SK-N-SH treated with all-trans-retinoic acid at 6 μM for 48 hours (cell line): ENCODE data around the gene SLC39A2.
A peak's percentile ranks its signal among the peaks of the same experiment; 100 is the strongest.

Experiments used
- ATAC-seq: fragments of 200-7000 bp; cut with Tn5 transposase; 3 replicates; pipeline ENCODE4 v1.9.1; 2020; ENCODE audit warnings: mild to moderate bottlenecking, moderate library complexity
- ARNTL ChIP-seq: fragments of 450-650 bp; formaldehyde crosslinking; IDR thresholded peaks from 2 replicates; pipeline ENCODE4 v1.5.0; 2020; ENCODE audit warnings: low read depth, mild to moderate bottlenecking, moderate library complexity, borderline replicate concordance
- BACH2 ChIP-seq: fragments of 250-450 bp; sonication (Bioruptor Pico); IDR thresholded peaks from 2 replicates; pipeline ENCODE4 v1.9.0; 2021; ENCODE audit warnings: mild to moderate bottlenecking, borderline replicate concordance
- CSDC2 ChIP-seq: fragments of 250-450 bp; sonication (Bioruptor Pico); IDR thresholded peaks from 2 replicates; pipeline ENCODE4 v1.5.0; 2020; ENCODE audit warnings: mild to moderate bottlenecking, moderate library complexity
- ESRRG ChIP-seq: fragments of 250-450 bp; sonication (Bioruptor Pico); IDR thresholded peaks from 2 replicates; pipeline ENCODE4 v1.6.1; 2021; ENCODE audit warnings: mild to moderate bottlenecking
- GLIS3 ChIP-seq: fragments of 250-450 bp; sonication (Bioruptor Pico); IDR thresholded peaks from 2 replicates; pipeline ENCODE4 v1.5.0; 2020; ENCODE audit warnings: mild to moderate bottlenecking, moderate library complexity
- ISL1 ChIP-seq: fragments of 250-450 bp; sonication (Bioruptor Pico); IDR thresholded peaks from 2 replicates; pipeline ENCODE4 v2.1.2; 2022; ENCODE audit warnings: mild to moderate bottlenecking, moderate library complexity
- OSR1 ChIP-seq: fragments of 250-450 bp; sonication (Bioruptor Pico); IDR thresholded peaks from 2 replicates; pipeline ENCODE4 v1.8.0; 2022; ENCODE audit warnings: moderate library complexity, mild to moderate bottlenecking, inconsistent platforms
- PPARA ChIP-seq: fragments of 250-450 bp; sonication (Bioruptor Pico); IDR thresholded peaks from 2 replicates; pipeline ENCODE4 v1.5.0; 2020; ENCODE audit warnings: mild to moderate bottlenecking, borderline replicate concordance
- RARB ChIP-seq: fragments of 250-450 bp; sonication (Bioruptor Pico); IDR thresholded peaks from 2 replicates; pipeline ENCODE4 v1.8.0; 2021; ENCODE audit warnings: mild to moderate bottlenecking, moderate library complexity
- SNAI2 ChIP-seq: fragments of 250-450 bp; sonication (Bioruptor Pico); IDR thresholded peaks from 2 replicates; pipeline ENCODE4 v1.5.0; 2020; ENCODE audit warnings: mild to moderate bottlenecking, moderate library complexity
- TCF4 ChIP-seq: fragments of 250-450 bp; sonication (Bioruptor Pico); IDR thresholded peaks from 2 replicates; pipeline ENCODE4 v1.8.0; 2021; ENCODE audit warnings: mild to moderate bottlenecking, moderate library complexity, borderline replicate concordance
- TOX ChIP-seq: fragments of 250-450 bp; sonication (Bioruptor Pico); IDR thresholded peaks from 2 replicates; pipeline ENCODE4 v1.8.0; 2021; ENCODE audit warnings: mild to moderate bottlenecking, moderate library complexity, borderline replicate concordance
- ZC3H10 ChIP-seq: fragments of 250-450 bp; sonication (Bioruptor Pico); IDR thresholded peaks from 2 replicates; pipeline ENCODE4 v1.5.1; 2021; ENCODE audit warnings: mild to moderate bottlenecking, moderate library complexity
- ZFP3 ChIP-seq: fragments of 250-450 bp; sonication (Bioruptor Pico); IDR thresholded peaks from 2 replicates; pipeline ENCODE4 v1.5.0; 2020; ENCODE audit warnings: mild to moderate bottlenecking, moderate library complexity
- ZFP30 ChIP-seq: fragments of 450-650 bp; formaldehyde crosslinking; IDR thresholded peaks from 2 replicates; pipeline ENCODE4 v1.5.0; 2022; ENCODE audit warnings: mild to moderate bottlenecking, moderate library complexity
- ZNF565 ChIP-seq: fragments of 450-650 bp; formaldehyde crosslinking; conservative IDR thresholded peaks from 2 replicates; pipeline ENCODE4 v1.5.0; 2020; ENCODE audit warnings: low read depth, mild to moderate bottlenecking, moderate library complexity
- ZNF70 ChIP-seq: fragments of 450-650 bp; formaldehyde crosslinking; IDR thresholded peaks from 2 replicates; pipeline ENCODE4 v1.5.0; 2020; ENCODE audit warnings: mild to moderate bottlenecking, moderate library complexity
- ZNF8 ChIP-seq: fragments of 450-650 bp; formaldehyde crosslinking; IDR thresholded peaks from 2 replicates; pipeline ENCODE4 v1.5.0; 2020; ENCODE audit warnings: mild to moderate bottlenecking, moderate library complexity
- TF ChIP-seq, protein P1 (sequence below): fragments of 250-450 bp; sonication (Bioruptor Pico); IDR thresholded peaks from 2 replicates; pipeline ENCODE4 v1.8.0; 2021; ENCODE audit warnings: low read depth, mild to moderate bottlenecking, moderate library complexity, borderline replicate concordance
- TF ChIP-seq, protein P2 (sequence below): fragments of 250-450 bp; sonication (Bioruptor Pico); IDR thresholded peaks from 2 replicates; pipeline ENCODE4 v1.8.0; 2020; ENCODE audit warnings: mild to moderate bottlenecking, moderate library complexity, borderline replicate concordance
- TF ChIP-seq, protein P3 (sequence below): fragments of 250-450 bp; sonication (Bioruptor Pico); IDR thresholded peaks from 2 replicates; pipeline ENCODE4 v1.5.0; 2020; ENCODE audit warnings: mild to moderate bottlenecking, moderate library complexity
- TF ChIP-seq, protein P4 (sequence below): fragments of 250-450 bp; sonication (Bioruptor Pico); IDR thresholded peaks from 2 replicates; pipeline ENCODE4 v1.5.1; 2020; ENCODE audit warnings: low read depth, mild to moderate bottlenecking, moderate library complexity

SLC39A2 gene

GRCh38 chr14:21047378-21047781 is 48.3 kb downstream of the SLC39A2 start:
- no peak for TF ChIP-seq BACH2
- TF ChIP-seq ZC3H10 (CRISPR knock-in tag) = no peak
- TF ChIP-seq TOX (CRISPR knock-in tag) = no peak
- ATAC-seq = peak; percentile 23; the same call in 1 of the 3 replicates

- ATAC-seq = no peak
- TF ChIP-seq GLIS3 (no peak), ZNF565 (CRISPR knock-in tag) (no peak), ZFP30 (CRISPR knock-in tag) (no peak), PPARA (CRISPR knock-in tag) (no peak), RARB (no peak), ZNF8 (CRISPR knock-in tag) (no peak), OSR1 (CRISPR knock-in tag) (no peak), TCF4 (CRISPR knock-in tag) (no peak), TOX (CRISPR knock-in tag) (no peak), SNAI2 (CRISPR knock-in tag) (no peak), ESRRG (no peak)
- TF ChIP-seq, protein P1, sequence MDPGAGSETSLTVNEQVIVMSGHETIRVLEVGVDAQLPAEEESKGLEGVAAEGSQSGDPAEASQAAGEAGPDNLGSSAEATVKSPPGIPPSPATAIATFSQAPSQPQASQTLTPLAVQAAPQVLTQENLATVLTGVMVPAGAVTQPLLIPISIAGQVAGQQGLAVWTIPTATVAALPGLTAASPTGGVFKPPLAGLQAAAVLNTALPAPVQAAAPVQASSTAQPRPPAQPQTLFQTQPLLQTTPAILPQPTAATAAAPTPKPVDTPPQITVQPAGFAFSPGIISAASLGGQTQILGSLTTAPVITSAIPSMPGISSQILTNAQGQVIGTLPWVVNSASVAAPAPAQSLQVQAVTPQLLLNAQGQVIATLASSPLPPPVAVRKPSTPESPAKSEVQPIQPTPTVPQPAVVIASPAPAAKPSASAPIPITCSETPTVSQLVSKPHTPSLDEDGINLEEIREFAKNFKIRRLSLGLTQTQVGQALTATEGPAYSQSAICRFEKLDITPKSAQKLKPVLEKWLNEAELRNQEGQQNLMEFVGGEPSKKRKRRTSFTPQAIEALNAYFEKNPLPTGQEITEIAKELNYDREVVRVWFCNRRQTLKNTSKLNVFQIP (CRISPR knock-in tag) = no peak
- TF ChIP-seq, protein P2, sequence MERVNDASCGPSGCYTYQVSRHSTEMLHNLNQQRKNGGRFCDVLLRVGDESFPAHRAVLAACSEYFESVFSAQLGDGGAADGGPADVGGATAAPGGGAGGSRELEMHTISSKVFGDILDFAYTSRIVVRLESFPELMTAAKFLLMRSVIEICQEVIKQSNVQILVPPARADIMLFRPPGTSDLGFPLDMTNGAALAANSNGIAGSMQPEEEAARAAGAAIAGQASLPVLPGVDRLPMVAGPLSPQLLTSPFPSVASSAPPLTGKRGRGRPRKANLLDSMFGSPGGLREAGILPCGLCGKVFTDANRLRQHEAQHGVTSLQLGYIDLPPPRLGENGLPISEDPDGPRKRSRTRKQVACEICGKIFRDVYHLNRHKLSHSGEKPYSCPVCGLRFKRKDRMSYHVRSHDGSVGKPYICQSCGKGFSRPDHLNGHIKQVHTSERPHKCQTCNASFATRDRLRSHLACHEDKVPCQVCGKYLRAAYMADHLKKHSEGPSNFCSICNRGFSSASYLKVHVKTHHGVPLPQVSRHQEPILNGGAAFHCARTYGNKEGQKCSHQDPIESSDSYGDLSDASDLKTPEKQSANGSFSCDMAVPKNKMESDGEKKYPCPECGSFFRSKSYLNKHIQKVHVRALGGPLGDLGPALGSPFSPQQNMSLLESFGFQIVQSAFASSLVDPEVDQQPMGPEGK (CRISPR knock-in tag) = no peak
- TF ChIP-seq, protein P3, sequence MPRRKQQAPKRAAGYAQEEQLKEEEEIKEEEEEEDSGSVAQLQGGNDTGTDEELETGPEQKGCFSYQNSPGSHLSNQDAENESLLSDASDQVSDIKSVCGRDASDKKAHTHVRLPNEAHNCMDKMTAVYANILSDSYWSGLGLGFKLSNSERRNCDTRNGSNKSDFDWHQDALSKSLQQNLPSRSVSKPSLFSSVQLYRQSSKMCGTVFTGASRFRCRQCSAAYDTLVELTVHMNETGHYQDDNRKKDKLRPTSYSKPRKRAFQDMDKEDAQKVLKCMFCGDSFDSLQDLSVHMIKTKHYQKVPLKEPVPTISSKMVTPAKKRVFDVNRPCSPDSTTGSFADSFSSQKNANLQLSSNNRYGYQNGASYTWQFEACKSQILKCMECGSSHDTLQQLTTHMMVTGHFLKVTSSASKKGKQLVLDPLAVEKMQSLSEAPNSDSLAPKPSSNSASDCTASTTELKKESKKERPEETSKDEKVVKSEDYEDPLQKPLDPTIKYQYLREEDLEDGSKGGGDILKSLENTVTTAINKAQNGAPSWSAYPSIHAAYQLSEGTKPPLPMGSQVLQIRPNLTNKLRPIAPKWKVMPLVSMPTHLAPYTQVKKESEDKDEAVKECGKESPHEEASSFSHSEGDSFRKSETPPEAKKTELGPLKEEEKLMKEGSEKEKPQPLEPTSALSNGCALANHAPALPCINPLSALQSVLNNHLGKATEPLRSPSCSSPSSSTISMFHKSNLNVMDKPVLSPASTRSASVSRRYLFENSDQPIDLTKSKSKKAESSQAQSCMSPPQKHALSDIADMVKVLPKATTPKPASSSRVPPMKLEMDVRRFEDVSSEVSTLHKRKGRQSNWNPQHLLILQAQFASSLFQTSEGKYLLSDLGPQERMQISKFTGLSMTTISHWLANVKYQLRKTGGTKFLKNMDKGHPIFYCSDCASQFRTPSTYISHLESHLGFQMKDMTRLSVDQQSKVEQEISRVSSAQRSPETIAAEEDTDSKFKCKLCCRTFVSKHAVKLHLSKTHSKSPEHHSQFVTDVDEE = no peak
- TF ChIP-seq, protein P4, sequence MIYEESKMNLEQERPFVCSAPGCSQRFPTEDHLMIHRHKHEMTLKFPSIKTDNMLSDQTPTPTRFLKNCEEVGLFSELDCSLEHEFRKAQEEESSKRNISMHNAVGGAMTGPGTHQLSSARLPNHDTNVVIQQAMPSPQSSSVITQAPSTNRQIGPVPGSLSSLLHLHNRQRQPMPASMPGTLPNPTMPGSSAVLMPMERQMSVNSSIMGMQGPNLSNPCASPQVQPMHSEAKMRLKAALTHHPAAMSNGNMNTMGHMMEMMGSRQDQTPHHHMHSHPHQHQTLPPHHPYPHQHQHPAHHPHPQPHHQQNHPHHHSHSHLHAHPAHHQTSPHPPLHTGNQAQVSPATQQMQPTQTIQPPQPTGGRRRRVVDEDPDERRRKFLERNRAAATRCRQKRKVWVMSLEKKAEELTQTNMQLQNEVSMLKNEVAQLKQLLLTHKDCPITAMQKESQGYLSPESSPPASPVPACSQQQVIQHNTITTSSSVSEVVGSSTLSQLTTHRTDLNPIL (CRISPR knock-in tag) = no peak
Measured at GRCh38 chr14:21048638-21049037, 49.5 kb downstream of the SLC39A2 start.

DNA sequence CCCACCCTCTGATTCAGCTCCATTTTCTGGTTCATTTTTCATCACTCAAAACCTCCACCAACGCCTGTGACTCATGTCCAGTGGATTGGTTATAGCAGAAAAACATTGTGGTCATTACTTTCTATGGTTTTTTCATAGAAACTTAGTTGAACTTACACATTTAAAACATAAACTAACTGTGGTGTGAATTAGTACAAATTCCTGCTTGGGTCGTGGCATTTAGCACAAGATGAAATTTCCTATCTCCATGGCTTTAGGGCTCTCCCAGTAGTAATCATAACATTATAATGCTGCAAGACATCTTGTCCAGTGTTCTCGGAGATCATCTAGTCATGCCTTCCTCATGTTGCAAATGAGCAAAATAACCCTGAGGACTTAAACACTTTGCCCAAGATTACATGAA is 50.2 kb downstream of the SLC39A2 start:
- TF ChIP-seq ZC3H10 (CRISPR knock-in tag) (no peak), TOX (CRISPR knock-in tag) (no peak)
- TF ChIP-seq, protein P3 = no peak
- TF ChIP-seq, all 23 proteins: peak for 0
- ATAC-seq = no peak

GRCh38 chr14:21050597-21050996 is 51.5 kb downstream of the SLC39A2 start:
- no peak for ATAC-seq
- TF ChIP-seq SNAI2 (CRISPR knock-in tag) (no peak), ARNTL (CRISPR knock-in tag) (no peak), ISL1 (no peak), CSDC2 (CRISPR knock-in tag) (no peak), ZFP3 (CRISPR knock-in tag) (no peak), PPARA (CRISPR knock-in tag) (no peak), OSR1 (CRISPR knock-in tag) (no peak), RARB (no peak), ZNF565 (CRISPR knock-in tag) (no peak), ZNF8 (CRISPR knock-in tag) (no peak), TCF4 (CRISPR knock-in tag) (no peak), ZFP30 (CRISPR knock-in tag) (no peak), ZNF70 (CRISPR knock-in tag) (no peak), ZC3H10 (CRISPR knock-in tag) (no peak), BACH2 (no peak), GLIS3 (no peak)
- TF ChIP-seq, protein P2 (CRISPR knock-in tag) = no peak
- TF ChIP-seq, protein P4 (CRISPR knock-in tag) = no peak
